ENCODE results near the gene ARHGAP26. TPM values are rescaled to one million over a fixed set of nuclear protein-coding genes. Genes with fewer than 3 reads are reported as not detected.

The ARHGAP26 gene
- total RNA-seq, 1 donor from 2014 or later = 35.4 TPM

DNA sequence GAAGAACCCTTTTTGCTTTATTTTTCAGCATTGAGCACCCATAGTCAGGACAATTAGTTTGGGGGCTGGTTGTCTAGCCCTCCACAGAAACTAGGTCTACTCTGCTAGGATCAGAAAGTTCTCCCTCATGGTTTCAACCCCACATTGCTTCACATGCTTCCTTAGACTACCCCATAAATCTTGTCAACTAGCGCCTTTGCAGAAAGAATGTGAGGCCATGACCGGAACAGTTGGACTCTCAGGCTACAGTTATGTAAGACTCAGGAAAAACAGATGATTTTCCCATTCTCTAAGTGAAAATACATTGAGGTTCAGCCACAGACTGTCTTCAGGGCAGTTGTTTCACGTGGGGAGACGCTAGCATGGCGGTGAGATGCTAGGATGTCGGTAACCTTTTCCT lies 377.7 kb downstream of the ARHGAP26 start:
- H3K4me3 ChIP-seq = no peak overlapping the region
- no peak for DNase-seq
- peaks cover 21% of the 10 kb centered on the region for H3K4me1 ChIP-seq
- peak overlapping the region; percentile 63 for H3K27ac ChIP-seq
- no peaks in the 10 kb centered on the region for H3K36me3 ChIP-seq
- TF ChIP-seq, protein P1, sequence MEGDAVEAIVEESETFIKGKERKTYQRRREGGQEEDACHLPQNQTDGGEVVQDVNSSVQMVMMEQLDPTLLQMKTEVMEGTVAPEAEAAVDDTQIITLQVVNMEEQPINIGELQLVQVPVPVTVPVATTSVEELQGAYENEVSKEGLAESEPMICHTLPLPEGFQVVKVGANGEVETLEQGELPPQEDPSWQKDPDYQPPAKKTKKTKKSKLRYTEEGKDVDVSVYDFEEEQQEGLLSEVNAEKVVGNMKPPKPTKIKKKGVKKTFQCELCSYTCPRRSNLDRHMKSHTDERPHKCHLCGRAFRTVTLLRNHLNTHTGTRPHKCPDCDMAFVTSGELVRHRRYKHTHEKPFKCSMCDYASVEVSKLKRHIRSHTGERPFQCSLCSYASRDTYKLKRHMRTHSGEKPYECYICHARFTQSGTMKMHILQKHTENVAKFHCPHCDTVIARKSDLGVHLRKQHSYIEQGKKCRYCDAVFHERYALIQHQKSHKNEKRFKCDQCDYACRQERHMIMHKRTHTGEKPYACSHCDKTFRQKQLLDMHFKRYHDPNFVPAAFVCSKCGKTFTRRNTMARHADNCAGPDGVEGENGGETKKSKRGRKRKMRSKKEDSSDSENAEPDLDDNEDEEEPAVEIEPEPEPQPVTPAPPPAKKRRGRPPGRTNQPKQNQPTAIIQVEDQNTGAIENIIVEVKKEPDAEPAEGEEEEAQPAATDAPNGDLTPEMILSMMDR (IDR thresholded peaks at IDR 0.05) = no peak
- intact Hi-C loops (cut with DNase I) = no loop called here
- no peaks in the 10 kb centered on the region for H3K27me3 ChIP-seq
- no peaks in the 10 kb centered on the region for H3K9me3 ChIP-seq
- peak; percentile 46 for ATAC-seq

DNA sequence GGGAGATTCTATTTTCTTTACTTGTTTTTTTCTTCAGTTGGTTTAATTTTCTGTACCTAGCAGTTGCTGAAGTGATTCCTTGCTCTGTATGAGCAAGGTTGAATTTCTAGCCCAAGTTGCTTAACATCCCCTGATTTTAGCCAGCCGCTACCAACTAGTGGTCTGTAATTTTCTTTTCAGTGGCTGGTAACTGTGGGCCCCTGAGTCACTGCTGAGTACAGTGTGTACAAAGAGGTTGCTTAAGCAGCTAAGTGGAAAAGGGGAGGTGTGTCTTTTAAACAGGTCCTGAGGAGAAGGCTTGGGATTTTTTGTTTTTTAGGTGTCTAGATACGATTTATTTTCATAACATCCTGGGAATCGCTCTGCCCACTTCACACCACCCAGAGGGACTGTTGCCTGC lies 378.6 kb downstream of the ARHGAP26 start:
- H3K27ac ChIP-seq = peak overlapping the region; percentile 27
- ATAC-seq = peak; percentile 83
- TF ChIP-seq, protein P1 (IDR thresholded peaks at IDR 0.05) = no peak
- no peak overlapping the region for H3K4me3 ChIP-seq
- intact Hi-C loops (cut with DNase I) = no loop called here
- peaks cover 28% of the 10 kb centered on the region for H3K4me1 ChIP-seq
- H3K9me3 ChIP-seq = no peaks in the 10 kb centered on the region
- DNase-seq = no peak
- no peaks in the 10 kb centered on the region for H3K27me3 ChIP-seq
- no peaks in the 10 kb centered on the region for H3K36me3 ChIP-seq

DNA sequence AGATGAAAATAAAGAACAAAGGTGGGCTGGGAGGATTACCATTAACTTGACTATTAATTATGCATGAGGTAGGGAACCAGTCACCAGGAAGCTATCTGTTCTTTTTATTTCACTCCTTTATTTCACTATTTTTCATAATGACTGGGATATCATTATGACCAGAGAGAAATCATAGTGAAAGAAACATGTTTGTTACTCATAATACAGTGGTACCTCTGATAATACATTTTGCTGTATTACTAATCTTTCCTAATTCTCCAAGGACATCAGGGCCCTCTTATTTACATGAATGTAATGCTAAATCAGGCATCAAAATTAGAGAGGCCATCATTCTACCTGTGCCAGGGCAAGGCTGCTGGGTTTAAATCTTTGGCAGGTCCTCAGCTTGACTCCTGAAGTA lies 379.6 kb downstream of the ARHGAP26 start:
- H3K4me3 ChIP-seq = no peak overlapping the region
- intact Hi-C loops (cut with DNase I) = no loop called here
- ATAC-seq (no peak), DNase-seq (no peak)
- no peak overlapping the region for H3K27ac ChIP-seq
- H3K9me3 ChIP-seq = no peaks in the 10 kb centered on the region
- peaks cover 28% of the 10 kb centered on the region for H3K4me1 ChIP-seq
- TF ChIP-seq, protein P1 (IDR thresholded peaks at IDR 0.05) = no peak
- H3K27me3 ChIP-seq = no peaks in the 10 kb centered on the region
- no peaks in the 10 kb centered on the region for H3K36me3 ChIP-seq

DNA sequence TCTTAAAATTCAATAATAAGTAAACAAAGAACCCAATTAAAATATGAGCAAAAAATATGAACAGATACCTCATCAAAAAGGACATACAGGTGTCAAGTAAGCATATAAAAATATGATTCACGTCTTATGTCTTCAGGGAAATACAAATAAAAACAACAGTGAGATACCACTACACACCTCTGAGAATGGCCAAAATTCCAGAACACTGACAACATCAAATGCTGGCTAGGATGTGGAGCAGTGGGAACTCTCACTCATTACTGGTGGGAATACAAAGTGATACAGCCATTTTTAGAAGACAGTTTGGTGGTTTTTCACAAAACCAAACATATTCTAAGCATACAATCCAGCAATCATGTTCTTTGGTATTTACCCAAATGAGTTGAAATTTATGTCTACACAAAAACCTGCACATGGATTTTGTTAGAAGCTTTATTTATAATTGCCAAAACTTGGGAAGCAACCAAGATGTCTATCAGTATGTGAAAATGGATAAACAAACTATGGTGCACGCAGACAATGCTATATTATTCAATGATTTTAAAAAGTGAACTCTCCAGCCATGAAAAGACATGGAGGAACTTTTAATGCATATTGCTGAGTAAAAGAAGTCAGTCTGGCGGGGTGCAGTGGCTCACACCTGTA lies 381.0 kb downstream of the ARHGAP26 start:
- H3K27ac ChIP-seq = no peak overlapping the region
- no peaks in the 10 kb centered on the region for H3K36me3 ChIP-seq
- DNase-seq (no peak), ATAC-seq (no peak)
- intact Hi-C loops (cut with DNase I) = no loop called here
- H3K9me3 ChIP-seq = no peaks in the 10 kb centered on the region
- peaks cover 26% of the 10 kb centered on the region for H3K4me1 ChIP-seq
- H3K27me3 ChIP-seq = no peaks in the 10 kb centered on the region
- TF ChIP-seq, protein P1 (IDR thresholded peaks at IDR 0.05) = no peak
- H3K4me3 ChIP-seq = no peak overlapping the region

DNA sequence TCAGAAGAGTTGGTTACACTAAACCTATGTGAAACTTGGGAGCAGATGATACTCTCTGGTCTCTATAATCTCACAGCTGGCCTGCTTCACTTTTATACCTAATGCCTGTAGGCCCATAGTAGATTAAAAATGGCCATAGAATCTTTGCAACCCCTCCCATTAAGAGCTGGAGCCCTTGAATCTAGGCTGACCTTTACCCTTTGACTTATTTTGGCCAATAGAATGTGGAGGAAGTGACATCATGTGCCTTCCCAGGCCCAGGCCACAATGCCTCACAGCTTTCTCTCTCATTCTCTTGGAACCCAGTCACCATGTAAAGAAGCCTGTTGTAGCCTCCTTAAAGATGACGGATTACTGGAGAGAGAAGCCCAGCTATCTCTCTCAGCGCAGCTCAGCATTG lies 382.3 kb downstream of the ARHGAP26 start:
- no peak for ATAC-seq
- DNase-seq = no peak
- TF ChIP-seq, protein P1 (IDR thresholded peaks at IDR 0.05) = no peak
- Histone ChIP-seq H3K36me3 (no peaks in the 10 kb centered on the region), H3K4me1 (peaks cover 29% of the 10 kb centered on the region), H3K4me3 (no peak overlapping the region), H3K27ac (no peak overlapping the region), H3K27me3 (no peaks in the 10 kb centered on the region), H3K9me3 (no peaks in the 10 kb centered on the region)
- intact Hi-C loops (cut with DNase I) = no loop called here
